ENCODE data around the gene PARVB.

The PARVB gene

DNA sequence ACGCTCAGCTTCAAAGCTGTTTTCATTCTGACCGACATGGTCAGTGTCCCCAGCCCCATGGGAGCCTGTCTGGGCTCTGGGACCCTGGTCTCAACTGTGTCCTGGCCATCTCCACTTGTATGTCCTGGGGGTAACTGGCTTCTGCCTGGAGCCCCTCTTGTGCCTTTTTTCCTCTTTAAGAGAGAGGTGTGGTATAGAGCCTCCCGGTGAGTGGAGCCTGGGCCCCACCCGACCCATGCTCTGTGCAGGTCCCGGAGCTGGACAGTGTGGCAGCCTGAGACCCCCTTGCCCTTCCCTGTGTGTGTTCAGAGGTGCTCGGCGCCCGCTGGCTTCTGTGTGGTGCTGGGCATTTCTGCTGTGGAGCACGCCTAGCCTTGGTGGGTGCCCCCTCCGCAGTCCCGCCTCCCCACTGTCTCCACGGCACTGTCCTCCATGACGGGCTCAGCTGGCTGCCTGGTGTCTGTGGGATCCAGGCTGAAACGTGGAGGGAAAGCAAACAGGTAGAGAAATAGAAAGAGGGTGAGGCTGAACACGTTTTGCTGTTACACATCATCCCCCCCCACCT, 74.9 kb downstream of the PARVB start:
- H3K4me3 ChIP-seq (ENCODE audit: low read length): no peak overlapping the region
- DNase-seq (ENCODE audit: low read depth): no peak
- TF ChIP-seq, protein P1, sequence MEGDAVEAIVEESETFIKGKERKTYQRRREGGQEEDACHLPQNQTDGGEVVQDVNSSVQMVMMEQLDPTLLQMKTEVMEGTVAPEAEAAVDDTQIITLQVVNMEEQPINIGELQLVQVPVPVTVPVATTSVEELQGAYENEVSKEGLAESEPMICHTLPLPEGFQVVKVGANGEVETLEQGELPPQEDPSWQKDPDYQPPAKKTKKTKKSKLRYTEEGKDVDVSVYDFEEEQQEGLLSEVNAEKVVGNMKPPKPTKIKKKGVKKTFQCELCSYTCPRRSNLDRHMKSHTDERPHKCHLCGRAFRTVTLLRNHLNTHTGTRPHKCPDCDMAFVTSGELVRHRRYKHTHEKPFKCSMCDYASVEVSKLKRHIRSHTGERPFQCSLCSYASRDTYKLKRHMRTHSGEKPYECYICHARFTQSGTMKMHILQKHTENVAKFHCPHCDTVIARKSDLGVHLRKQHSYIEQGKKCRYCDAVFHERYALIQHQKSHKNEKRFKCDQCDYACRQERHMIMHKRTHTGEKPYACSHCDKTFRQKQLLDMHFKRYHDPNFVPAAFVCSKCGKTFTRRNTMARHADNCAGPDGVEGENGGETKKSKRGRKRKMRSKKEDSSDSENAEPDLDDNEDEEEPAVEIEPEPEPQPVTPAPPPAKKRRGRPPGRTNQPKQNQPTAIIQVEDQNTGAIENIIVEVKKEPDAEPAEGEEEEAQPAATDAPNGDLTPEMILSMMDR (conservative IDR thresholded peaks at IDR 0.05; ENCODE audit: low read length): no peak

DNA sequence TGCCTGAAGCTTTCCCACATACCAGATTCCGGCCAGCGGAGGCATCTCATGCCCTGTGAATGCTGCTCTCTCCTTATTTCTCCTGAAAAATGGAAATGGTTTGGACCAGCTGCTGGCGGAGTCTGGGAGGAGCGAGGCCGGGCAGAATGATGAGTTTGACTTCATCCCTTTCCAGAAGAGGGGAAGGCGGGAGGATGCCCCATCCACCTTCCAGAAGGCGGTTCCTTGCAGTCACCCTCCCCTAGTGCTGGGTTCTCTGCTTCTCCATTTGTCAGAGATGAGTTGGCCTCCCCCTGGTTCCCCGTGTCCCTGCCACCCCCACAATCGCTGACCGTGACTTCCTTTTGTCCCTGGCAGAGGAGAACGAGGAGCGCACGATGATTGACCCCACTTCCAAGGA, 75.6 kb downstream of the PARVB start:
- no peak for DNase-seq (ENCODE audit: low read depth)
- TF ChIP-seq, protein P1 (conservative IDR thresholded peaks at IDR 0.05; ENCODE audit: low read length): no peak
- H3K4me3 ChIP-seq (ENCODE audit: low read length): no peak overlapping the region

DNA sequence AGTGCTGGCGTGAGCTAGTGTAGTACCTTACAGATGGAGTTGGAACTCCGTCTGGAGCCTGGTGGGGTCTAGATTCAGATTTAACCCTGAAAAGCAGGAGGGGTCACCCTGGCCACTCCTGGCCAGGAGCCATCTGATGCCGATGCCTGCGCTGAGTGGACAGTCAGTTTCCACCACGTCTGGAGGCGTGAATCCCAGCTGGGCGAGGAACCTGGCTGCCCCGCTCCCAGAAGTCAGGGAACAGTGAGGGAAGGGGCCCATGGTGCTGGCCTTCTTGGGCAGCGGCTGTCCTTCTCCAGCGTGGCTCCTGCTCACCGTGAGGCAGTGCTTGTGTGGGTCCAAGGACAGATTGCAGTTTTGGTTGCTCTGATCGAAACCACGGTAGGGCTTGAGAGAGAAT, 76.3 kb downstream of the PARVB start:
- TF ChIP-seq, protein P1 (conservative IDR thresholded peaks at IDR 0.05; ENCODE audit: low read length): no peak
- DNase-seq (ENCODE audit: low read depth): no peak

GRCh38 chr22:44102121-44102520, 78.0 kb downstream of the PARVB start:
- TF ChIP-seq, protein P1 (conservative IDR thresholded peaks at IDR 0.05; ENCODE audit: low read length): no peak
- H3K4me3 ChIP-seq (ENCODE audit: low read length): no peak overlapping the region
- DNase-seq (ENCODE audit: low read depth): no peak

More for the DNA sequence above, 76.3 kb downstream of the PARVB start:
- no peak overlapping the region for H3K4me3 ChIP-seq (ENCODE audit: low read length)

DNA sequence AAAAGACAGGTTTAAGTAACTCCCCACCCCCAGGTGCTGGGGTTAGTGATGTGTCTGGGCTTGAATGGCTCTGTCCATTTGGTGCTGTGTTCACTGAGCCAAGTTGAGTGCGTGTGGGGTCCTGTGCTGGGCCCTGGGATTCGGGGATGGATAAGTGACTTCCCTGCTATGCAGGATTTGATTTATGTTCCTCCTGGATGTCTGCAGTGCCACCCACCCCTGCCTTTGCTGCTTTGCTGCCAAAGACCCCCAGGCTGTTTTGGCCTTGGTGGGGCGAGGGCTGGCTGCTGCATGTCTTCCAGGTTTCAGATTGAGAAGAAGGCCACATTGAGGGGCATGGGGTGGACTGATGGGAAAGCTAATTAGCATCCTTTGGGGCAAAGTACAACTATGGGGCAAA, 78.8 kb downstream of the PARVB start:
- H3K4me3 ChIP-seq (ENCODE audit: low read length): no peak overlapping the region
- TF ChIP-seq, protein P1 (conservative IDR thresholded peaks at IDR 0.05; ENCODE audit: low read length): no peak
- DNase-seq (ENCODE audit: low read depth): no peak

DNA sequence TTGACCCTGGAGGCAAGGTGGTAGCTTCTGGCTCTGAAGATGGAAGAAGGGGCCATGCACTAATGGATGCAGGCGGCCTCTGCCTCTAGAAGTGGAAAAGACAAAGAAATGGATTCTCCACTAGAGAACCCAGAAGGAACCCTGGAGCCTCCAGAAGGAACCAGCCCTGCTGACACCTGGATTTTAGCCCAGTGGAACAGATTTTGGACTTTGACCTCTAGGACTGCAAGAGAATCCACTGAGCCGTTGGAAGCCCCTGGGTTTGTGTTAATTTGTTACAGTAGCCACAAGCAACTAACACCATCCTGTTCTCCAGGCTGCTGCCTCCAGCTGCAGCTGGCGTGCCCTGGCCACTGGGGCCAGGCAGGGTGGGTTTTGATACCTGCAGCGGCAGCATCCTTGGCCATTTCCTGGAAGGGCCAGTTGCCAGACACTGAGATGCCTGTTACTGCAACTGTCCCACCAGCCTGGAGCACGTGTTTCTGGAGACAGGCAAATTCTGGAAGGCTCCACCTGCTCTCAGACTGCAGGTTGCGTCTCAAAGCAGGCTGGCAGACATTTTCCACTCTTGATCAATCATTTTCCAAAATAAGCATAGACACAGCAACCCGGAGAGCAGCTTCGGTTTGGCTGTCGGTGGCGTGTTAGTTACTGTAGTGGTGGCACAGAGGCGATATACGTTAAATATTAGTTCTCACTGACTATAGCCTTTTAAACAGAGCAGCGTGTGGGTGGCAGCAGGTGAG, 79.8 kb downstream of the PARVB start:
- TF ChIP-seq, protein P1 (conservative IDR thresholded peaks at IDR 0.05; ENCODE audit: low read length): no peak
- no peak for DNase-seq (ENCODE audit: low read depth)
- no peak overlapping the region for H3K4me3 ChIP-seq (ENCODE audit: low read length)

DNA sequence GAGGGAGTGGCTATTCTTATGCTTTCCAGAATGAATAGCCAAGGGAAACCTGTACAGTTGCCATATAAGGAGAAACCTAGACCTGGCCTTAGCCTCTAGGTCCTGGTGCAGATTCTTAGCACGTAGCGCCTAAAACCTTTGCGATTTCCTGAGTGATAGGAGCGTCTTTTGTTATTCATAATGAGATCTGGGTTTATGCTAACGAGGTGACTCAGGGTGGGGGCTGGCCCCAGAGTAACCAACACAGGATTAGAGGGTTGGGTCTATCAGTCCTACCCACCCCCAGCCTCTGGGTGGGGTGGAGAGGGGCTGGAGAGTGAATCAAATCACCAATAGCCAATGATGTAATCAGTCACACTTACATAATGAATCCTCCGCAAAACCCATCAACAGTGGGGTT, 83.2 kb downstream of the PARVB start:
- DNase-seq (ENCODE audit: low read depth): no peak
- TF ChIP-seq, protein P1 (conservative IDR thresholded peaks at IDR 0.05; ENCODE audit: low read length): no peak

More for the DNA sequence above, 83.2 kb downstream of the PARVB start:
- H3K4me3 ChIP-seq (ENCODE audit: low read length): no peak overlapping the region
